Stimulated activated CD8-positive, alpha-beta memory T cell treated with anti-CD3 and anti-CD28 coated beads, Interleukin-7, amount 100 ng/mL, for 24 hours (primary cell): ENCODE data around the gene UBE3B.
"Not testable (repeated sequence)": the region's sequence is repeated elsewhere in the genome, so short reads cannot be mapped to it uniquely, and the experiment has no call there.

ENCODE experiments used
- DNase-seq: peaks from one replicate; pipeline ENCODE4 v3.0.0-alpha.2; 2020; ENCODE audit warnings: low read depth

The UBE3B gene

GRCh38 chr12:109450980-109451379, 26.5 kb upstream of the UBE3B start:
- no peak for DNase-seq

DNA sequence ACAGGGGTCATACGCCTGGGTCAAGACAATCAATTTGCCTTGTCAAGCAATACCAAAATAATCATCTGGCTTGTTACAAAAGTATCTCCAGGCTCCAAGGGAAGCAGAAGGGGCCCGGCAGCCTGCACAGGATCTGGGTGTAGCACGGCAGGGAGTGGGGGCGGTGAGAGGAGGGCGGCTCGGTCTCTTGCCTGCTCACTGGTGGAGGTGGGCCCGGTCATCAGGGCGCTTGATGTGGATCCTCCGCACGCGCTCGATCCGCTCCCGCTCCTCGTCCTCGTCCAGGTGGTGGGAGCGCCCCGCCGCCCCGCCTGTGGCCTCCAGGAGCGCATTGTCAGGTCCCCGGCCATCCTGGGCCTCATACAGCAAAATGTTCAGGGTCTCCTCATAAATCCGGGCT, 26.0 kb upstream of the UBE3B start:
- DNase-seq = no peak

DNA sequence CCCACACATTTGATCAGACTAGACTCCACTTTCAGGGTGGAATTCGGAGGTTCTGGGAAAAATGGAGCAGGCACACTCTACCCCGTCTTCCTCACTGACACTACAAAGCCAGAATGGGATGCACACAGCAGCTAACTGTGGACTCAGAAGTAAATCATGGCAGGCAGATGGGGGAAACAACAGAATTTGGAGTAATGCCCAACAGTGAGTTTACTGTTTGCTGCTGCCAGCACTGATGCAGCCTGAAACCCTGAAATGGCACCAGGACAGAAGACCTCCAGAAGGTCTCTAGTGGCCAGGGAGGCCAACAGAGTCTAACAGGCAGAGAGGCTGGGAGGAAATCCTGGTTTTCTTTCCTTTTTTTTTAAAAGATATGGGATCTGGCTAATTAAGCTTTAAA, 24.9 kb upstream of the UBE3B start:
- DNase-seq = no peak

GRCh38 chr12:109455706-109456105, 21.7 kb upstream of the UBE3B start:
- DNase-seq = no peak

GRCh38 chr12:109458086-109458485, 19.3 kb upstream of the UBE3B start:
- DNase-seq = no peak

- no peak for DNase-seq
These were observed 18.6 kb upstream of the UBE3B start for GRCh38 chr12:109458771-109459208.

GRCh38 chr12:109459247-109459646, 18.2 kb upstream of the UBE3B start:
- no peak for DNase-seq

DNA sequence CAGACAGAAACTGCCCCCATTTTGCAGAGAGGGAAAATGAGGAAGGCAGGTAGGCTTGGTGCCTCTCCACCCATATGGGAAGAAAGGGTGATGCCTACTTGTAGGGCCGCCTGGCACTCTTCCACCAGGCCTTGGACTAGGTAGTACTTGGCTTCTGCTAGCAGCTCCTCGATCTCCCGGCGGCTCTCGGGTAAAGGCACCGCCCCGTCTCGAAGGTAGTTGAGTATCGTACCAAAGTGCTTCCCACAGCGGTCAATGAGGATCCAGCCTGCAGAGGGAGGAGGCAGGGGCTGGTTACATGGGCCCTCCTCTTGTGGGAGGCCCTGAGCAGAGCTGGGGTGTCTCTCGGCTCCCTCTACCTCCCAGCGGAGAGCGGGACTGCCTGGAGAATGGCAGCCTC, 16.9 kb upstream of the UBE3B start:
- no peak for DNase-seq

DNA sequence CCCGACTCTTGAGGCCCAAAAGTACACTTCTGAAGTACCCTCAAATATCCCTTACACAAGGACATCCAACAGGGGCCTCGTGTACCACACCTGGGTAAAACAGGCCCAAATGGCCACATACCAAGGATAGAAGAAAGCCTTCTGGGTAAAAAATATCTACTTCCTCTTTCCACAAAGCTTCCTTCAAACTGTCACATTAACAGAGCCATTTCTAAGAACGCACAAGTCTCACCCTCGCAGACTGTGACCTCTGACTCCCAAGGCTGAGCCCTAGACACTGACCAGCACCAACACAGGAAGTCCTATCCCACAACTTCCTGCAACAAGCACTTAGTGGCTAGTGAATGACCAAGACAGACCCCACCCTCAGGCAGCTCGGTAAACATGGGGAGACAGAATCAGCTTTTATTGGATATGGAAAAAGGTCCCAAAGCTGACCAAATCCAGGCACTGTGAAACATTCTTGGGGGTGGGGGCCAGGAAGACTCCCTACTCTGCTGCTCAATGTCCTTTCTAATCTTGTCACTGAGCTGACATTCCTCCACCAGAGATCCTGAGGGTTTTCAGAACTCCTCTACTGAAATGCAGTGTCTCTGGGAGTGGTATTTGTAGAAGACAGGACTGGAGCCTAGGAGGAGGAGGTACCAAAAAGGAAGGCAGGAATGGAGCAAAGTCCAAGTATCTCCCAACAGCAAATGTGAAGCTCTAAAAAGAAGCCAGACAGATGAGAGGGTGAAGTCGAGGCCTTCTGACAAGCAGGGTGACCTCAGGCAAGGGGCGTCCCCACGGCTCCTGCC, 16.2 kb upstream of the UBE3B start:
- no peak for DNase-seq

- no peak for DNase-seq
These were observed 15.3 kb upstream of the UBE3B start for GRCh38 chr12:109461846-109462756.

GRCh38 chr12:109462868-109463692, 14.4 kb upstream of the UBE3B start:
- DNase-seq = no peak

- no peak for DNase-seq
These were observed 13.7 kb upstream of the UBE3B start for GRCh38 chr12:109463756-109464155.

- no peak for DNase-seq
These were observed 12.6 kb upstream of the UBE3B start for GRCh38 chr12:109464642-109465351.

DNA sequence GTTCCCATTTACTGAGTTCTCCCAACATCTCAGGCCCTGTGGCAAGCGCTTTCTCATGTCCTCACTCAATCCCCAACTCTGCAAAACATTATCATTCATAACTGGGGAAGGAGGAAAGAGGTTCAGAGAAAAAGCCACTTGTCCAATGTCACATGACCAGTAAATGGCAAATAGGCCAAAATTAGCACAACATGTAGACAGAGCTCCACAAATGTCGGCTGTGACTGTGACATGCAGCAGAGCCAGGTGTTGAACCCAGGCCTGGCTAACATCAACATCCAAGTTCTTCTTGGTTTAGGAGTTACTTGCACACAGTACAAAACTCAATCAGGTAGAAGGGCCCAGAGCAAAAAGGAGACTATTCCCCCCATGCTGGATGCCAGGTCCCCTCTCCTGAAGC, 11.1 kb upstream of the UBE3B start:
- no peak for DNase-seq

DNA sequence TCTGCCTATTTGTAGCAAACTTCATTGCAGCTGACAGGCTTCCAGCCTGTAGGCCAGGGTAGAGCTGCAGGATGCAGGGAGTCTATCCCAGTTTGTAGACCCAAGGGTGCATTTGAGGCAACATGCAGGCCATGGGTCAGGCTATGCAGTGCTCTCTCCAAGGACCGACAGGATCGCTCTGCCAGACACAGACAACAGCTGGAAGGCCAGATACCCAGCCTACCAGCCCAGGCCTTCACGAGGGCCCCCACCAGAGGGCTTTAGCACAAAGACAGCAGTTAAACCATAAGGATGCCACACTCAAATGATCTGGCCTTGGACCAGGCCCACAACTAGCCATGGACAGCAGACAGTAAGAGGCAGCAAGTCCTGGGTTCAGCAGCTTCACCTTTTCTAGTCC, 10.6 kb upstream of the UBE3B start:
- DNase-seq = no peak

DNA sequence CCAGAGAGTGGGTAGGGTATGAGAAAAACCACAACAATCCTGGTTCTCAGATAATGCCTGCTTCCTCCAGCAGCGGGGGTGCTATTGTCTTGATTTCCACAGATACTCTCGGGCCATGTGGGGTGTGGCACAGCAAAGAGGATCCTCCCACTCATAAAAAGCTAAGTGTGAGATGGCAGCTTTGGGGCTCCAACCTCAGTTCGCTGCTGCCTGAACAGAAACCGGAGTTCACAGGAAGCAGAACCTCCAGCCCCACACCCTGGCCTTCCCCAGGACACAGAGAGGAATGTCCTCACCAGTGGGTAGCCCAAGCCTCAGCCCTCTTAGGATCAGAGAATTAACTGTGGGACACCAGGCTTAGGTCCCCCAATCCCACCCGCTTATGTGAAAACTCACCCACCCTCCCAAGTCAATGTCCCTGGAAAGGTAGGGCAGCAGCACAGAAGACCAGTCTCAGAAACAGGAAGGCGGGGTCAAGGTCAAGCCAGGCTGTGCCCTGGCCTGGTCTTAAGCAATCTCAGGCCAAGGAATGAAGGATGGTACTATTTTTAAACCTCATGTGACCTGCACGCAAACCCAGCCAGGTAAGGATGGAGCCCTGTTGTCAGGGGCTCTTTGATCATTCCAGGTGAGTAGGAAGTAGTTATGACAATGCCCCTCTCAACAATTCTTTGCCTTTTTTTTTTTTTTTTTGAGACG, 9.3 kb upstream of the UBE3B start:
- DNase-seq = no peak

- no peak for DNase-seq
These were observed 7.9 kb upstream of the UBE3B start for GRCh38 chr12:109469517-109469916.

DNA sequence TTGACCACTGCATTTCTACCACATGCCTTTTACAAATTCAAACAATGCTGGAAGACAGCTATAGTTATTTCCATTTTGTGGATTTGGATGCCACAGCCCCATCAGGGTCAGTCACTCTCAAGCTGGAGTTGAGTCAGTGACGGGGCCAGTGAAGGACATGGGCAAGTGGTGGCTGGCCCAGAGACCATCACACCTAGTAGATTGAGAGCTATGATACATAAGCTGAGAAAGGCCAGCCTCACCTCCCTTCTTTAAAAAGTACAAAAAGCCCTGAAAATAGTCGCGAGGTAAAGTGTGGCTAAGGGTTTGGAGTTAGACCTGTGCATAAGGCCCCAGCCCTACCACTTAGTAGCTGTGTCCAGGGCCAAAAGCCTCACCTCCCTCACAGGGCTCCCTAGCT, 4.4 kb upstream of the UBE3B start:
- DNase-seq = no peak

GRCh38 chr12:109473526-109474270, 3.7 kb upstream of the UBE3B start:
- DNase-seq = not testable (repeated sequence)

DNA sequence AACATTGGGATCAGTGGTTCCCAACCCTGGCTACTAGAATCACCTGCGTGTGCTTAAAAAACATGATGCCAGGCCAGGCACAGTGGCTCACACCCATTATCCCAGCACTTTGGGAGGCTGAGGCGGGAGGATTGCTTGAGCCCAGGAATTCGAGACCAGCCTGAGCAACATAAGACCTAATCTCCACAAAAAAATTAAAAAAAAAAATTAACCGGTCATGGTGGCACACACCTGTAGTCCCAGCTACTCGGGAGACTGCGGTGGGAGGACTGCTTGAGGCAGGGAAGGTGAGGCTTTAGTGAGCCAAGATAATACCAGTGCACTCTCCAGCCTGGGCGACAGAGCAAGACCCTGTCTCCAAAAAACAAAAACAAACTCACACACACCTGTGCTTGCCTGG, 2.3 kb upstream of the UBE3B start:
- no peak for DNase-seq
